Ureter (tissue), 1 donor: ENCODE data around the gene GPR15LG. TPM values are rescaled to one million over a fixed set of nuclear protein-coding genes. Genes with fewer than 3 reads are reported as not detected.
"Not testable (repeated sequence)": the region's sequence is repeated elsewhere in the genome, so short reads cannot be mapped to it uniquely, and the experiment has no call there.

Source experiments
- DNase-seq: peaks from one replicate; pipeline ENCODE4 v3.0.0-alpha.2; 2020; ENCODE audit warnings: low spot score
- total RNA-seq: library from RNA; stranded (reverse); gene quantifications from one replicate; pipeline ENCODE4 v1.2.4, GENCODE V29; 2023
- donor health status: DM: yes; HTN: yes; CAD: no.

Gene GPR15LG
- total RNA-seq, result 29.2 TPM

- no peak for DNase-seq
These were observed at the start of gene GPR15LG for GRCh38 chr10:84173501-84173929. Gene GPR15LG, plus strand, starts transcription at chr10:84173801. Its CDS starts 51 bp downstream, at chr10:84173852.

DNA sequence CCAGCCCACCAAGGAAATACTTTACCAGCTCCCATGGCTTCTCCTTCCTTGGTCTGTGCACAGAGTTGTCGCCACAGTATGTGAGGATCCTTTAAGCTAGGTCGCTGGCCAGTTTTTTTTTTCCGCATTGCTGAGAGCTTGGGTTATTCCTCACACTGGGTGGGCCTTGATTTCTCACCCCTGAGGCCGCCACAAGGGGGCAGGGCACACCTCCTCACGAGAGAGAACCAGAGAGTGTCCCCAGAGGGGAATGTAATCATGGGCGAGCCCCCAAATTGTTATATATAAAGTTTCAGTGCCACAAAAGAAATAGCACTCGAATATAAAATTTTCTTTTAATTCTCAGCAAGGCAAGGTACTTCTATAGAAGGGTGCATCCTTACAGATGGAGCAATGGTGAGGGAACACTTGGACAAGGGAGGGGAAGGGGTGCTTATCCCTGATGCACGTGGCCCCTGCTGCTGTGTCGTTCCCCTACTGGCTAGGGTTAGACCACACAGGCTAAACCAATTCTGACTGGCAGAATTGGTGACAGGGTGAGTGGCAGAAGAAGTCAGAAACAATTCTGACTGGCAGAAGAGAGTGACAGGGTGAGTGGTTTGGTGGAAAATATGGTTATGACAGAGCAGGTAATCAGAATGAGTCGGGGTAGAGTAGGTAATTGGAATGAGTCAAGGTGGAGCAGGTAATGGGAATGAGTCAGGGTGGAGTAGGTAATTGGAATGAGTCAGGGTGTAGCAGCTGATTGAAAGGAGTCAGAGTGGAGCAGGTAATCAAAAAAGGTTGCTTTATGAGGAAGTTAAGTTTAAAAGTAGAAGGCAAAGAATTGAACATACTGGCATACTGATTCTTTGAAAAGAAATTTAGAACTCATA is 47.5 kb upstream of the GPR15LG start:
- not testable (repeated sequence) for DNase-seq

GRCh38 chr10:84126785-84127167 is 46.8 kb upstream of the GPR15LG start:
- no peak for DNase-seq

- no peak for DNase-seq
These were observed 37.8 kb upstream of the GPR15LG start for GRCh38 chr10:84135836-84136235.

- no peak for DNase-seq
These were observed 35.8 kb upstream of the GPR15LG start for GRCh38 chr10:84137811-84138210.

DNA sequence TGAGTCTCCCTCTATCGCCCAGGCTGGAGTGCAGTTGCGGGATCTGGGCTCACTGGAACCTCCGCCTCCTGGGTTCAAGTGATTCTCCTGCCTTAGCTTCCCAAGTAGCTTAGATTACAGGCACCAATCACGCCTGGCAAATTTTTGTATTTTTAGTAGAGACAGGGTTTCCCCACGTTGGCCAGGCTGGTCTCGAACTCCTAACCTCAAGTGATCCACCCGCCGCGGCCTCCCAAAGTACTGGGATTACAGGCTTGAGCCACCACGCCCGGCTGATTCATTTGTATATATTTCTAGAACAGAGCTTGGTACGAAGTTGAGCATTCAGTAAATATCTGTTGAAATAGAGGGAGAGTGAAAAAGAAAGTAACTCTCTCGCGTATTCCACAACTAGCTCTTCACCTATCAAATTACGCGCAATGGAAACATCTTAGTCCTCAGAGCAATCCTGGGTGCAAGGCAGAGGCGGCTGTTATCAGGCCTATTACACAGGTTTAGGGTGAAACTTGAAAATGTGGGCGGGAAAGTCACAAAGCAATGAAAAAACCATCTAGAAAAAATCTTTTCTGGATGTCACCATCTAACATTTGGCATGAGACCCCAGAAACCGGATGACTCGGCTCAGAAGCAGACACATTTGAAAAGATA is 35.0 kb upstream of the GPR15LG start:
- no peak for DNase-seq

DNA sequence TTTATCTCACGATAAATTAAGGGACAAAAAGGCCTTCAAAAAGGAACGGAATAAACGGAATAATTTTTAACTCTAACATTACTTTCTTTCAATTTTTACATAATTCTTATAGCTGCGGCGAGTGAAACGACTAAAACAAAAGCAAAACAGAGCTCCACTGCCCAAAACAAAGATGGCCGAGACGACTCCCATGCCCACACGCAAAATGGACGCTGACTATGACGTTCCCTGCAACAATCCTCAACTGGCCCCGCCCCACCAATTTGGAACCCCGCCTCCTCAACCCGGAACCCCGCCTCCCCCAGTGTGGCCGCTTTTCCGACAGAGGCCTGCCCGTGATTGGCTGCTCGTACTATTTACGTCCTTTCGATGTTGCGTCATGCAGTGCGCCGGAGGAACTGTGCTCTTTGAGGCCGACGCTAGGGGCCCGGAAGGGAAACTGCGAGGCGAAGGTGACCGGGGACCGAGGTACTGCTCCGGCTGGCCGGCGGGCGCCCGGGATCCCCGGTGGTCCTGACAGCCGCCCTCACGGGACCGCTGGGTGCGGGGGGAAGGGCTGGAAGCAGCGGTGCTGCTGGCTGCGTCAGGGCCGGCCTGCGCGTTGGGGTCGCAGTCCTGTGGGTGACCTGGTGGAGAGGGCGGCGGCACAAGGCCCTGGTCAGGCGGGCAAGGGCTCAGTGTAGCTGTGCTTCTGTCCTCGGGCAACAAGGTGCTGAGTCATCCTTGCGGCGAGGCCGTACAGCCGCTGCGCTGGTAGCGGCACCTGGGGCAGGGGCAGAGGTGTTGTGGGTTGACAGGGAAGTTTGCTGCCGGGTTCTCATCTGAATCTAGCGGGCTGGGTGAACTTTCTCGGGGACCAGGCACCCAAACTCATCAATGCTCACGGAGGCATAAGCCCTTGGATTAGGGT is 34.2 kb upstream of the GPR15LG start, which contains the start of gene GHITM:
Gene GHITM (plus strand): TSS at position 384 of the 910 bp plus-strand sequence. CDS start 1,992 bp downstream, outside the sequence.
- peak; percentile 100 for DNase-seq

GRCh38 chr10:84140036-84140379 is 33.6 kb upstream of the GPR15LG start:
- DNase-seq, result no peak

GRCh38 chr10:84147347-84147746 is 26.3 kb upstream of the GPR15LG start:
- no peak for DNase-seq

DNA sequence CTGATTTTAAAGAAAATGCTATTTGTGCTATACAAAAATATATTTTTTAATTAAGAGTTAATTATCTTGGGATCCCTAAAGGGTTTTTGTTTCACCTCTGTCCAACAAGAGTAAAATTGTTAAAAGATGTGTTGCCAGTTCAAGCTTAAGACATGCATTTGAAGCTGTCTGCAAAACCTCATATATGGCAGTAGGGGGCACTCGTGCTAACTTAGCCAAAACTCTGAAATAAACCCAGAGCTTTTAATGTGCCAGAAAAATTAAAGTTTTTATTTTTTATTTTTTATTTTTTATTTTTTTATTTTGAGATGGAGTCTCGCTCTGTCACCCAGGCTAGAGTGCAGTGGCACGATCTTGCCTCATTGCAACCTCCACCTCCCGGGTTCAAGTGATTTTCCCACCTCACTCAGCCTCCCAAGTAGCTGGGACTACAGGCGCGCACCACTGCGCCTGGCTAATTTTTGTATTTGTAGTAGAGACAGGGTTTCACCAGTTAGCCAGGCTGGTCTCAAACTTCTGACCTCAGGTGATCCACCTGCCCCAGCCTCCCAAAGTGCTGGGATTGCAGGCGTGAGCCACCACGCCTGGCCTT is 25.5 kb upstream of the GPR15LG start:
- DNase-seq, result not testable (repeated sequence)

- no peak for DNase-seq
These were observed 23.7 kb upstream of the GPR15LG start for GRCh38 chr10:84149854-84150253.

DNA sequence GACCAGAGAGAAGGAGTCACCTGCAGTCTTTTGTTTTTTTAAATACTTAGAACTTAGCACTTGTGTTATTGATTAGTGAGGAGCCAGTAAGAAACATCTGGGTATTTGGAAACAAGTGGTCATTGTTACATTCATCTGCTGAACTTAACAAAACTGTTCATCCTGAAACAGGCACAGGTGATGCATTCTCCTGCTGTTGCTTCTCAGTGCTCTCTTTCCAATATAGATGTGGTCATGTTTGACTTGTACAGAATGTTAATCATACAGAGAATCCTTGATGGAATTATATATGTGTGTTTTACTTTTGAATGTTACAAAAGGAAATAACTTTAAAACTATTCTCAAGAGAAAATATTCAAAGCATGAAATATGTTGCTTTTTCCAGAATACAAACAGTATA is 20.8 kb upstream of the GPR15LG start:
- no peak for DNase-seq

GRCh38 chr10:84155521-84155920 is 18.1 kb upstream of the GPR15LG start:
- DNase-seq, result no peak

DNA sequence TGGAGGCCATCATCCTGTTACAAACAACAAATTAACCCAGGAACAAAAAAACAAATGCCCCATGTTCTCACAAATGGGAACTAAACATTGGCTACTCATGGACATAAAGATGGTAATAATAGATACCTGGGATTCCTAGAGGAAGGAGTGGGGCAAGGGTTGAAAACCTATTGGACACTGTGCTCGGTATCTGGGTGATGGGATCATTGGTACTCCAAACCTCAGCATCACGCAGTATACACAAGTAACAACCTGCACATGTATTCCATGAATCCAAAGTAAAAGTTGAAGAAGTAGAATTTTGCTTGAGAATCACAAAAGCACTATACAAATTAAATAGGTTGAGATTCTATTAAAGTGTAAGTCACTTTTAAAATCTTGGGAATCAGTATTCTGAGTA is 17.6 kb upstream of the GPR15LG start:
- DNase-seq, result no peak

DNA sequence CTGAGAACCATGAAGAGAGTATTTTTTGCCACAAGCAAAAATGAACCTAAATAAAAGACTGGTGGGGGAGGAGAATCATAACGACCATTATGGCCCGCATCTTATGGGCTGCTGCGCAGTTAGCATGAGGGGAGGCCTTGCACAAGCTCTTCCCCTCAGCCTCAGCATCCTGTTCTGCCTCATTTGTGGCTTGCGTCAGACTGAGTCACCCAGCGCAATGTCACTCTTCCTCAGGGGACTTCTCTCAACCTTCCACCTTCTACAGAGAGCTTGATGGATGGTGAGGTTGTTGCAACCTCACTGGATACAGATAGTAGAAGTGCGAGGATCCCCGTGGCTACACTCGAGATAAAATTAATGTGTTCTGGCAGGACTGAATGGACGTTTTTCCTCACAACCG is 16.8 kb upstream of the GPR15LG start:
- no peak for DNase-seq

GRCh38 chr10:84158061-84158460 is 15.5 kb upstream of the GPR15LG start:
- DNase-seq, result no peak

GRCh38 chr10:84158550-84158949 is 15.1 kb upstream of the GPR15LG start:
- no peak for DNase-seq

- DNase-seq, result no peak
These were observed 14.4 kb upstream of the GPR15LG start for GRCh38 chr10:84159076-84159685.

- DNase-seq, result no peak
These were observed 12.8 kb upstream of the GPR15LG start for GRCh38 chr10:84160663-84161362.

- no peak for DNase-seq
These were observed 9.6 kb upstream of the GPR15LG start for GRCh38 chr10:84163996-84164395.

DNA sequence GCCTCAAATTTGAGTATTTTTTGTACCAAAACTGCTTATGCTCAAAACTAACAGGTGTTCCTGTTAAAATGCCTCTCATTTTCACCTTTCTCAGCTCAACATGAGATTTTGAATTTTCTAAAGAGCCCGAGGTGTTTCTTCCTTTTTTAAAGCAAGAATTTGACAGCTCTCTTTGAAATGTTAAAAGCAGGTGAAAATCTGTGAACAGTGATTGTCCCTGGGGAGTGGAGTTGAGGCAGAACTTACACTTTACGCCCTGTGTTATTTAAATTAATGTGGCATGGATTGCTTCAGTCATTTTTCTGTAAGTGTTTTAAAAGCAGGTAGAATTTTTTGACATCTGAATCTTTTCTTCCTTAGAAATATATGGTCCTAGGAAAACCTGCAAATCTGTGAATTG is 9.2 kb upstream of the GPR15LG start:
- no peak for DNase-seq
